HG02943 (cell line): ENCODE data around the gene SLC7A4.

Experiments
- ATAC-seq: cut with Tn5 transposase; IDR thresholded peaks from one replicate; pipeline ENCODE4 v1.9.1; 2021; ENCODE audit warnings: mild to moderate bottlenecking, low read depth, moderate library complexity; ENCODE audit not compliant: unreplicated experiment

SLC7A4 gene

DNA sequence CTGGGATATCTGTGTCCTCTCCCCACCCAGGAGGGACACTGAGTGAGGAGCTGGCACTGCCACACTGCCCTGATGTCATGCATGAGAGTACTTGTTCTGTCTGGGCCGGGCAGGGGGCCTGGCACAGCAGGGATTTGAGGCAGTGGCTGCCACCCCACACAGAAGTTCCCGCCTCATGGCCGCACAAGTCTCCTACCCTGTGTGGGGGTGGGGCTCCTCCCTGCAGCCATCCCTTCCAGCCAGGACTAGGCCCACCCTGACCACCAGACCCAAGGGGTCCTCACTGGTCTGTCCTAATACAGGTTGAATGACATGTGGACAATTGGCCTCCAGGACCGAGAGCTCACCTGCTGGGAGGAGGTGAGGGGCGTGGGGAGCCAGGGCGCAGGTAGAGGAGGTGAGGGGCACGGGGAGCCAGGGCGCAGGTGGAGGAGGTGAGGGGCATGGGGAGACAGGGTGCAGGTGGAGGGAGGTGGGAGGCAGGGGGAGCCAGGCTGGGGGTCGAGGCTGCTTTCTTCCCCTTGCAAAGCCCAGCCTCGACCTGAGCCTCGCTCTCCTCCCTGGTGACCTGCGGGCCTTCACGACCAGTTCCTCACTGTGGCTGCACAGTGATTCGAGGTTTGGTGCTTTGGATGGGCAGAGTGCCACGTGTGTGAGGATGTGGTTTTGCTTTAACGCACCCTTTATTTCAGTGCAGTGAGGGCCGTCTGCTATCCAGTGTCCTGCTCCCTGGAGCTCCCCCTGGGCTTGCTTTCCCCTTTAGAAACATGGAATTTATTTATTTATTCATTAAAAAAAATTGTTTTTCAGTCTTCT lies 42.8 kb downstream of the SLC7A4 start:
- no peak for ATAC-seq

DNA sequence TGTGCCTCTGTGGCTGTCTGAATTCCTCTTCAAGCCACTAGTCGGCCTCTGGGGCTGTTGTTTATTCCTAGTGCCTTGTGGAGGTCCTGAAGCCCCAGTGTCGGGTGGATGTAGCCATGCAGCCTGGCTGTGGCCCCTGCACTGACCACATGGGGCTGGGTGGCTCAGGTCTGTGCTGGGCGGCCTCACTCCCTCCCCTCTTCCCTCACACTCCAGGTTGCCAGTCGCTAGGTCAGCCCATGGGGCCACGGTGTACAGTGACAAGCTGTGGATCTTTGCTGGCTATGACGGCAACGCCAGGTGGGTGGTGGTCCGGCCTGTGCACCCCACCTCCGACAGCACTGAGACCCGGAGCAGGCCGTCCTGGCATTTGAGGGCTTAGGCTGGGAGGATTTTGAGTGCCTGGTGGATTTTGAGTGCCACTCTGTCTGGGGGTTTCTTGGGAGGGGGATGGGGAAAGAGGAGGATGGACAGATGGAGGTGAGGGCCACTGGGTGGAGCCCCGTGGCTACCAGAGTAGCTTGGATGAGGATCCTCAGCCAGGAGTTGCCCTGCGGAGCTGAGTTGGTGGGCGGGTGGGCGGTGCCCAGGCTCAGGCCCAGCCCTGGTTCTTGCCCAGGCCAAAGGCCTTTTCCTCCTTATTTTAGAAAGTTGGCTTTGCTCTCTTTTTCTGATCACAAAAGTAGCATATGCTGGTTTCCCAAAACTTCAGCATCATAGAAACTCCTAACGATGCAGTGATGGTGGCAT lies 43.6 kb downstream of the SLC7A4 start:
- ATAC-seq = no peak

DNA sequence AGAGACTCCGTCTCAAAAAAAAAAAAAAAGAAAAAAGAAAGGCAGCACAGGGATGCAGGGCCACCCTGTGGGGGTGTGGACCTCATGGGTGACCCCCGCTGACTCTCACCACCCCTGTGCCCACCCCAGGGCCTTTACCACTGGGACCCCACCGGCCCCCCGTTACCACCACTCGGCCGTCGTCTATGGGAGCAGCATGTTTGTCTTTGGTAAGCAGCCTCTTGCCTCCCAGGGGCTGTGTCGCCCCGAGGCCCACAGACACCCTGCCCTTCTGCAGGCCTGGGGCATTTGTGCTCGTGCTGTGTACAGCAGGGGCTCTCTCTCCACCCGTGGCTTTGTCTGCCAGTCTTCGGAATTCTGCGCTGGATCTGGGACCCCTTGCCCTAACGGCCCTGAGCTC lies 45.0 kb downstream of the SLC7A4 start:
- ATAC-seq = no peak

GRCh38 chr22:20986365-20986764 lies 46.0 kb downstream of the SLC7A4 start:
- no peak for ATAC-seq

DNA sequence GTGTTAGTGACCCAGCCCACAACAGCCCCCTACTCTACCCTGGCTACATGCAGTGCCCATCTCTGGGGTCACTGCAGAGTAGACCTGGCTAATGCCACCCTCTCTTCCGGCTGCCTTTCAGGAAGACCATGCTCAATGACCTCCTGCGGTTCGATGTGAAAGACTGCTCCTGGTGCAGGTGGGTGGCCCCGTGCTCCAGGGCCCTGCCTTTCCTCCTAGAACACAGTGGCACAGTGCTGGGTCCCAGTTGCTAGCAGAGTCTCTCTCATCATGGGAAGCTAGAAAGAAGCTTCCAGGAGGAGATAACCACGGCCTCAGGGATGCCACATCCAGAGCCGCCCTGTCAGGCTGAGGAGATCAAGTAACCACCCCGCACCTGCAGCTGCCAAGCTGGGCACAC lies 46.6 kb downstream of the SLC7A4 start:
- no peak for ATAC-seq

DNA sequence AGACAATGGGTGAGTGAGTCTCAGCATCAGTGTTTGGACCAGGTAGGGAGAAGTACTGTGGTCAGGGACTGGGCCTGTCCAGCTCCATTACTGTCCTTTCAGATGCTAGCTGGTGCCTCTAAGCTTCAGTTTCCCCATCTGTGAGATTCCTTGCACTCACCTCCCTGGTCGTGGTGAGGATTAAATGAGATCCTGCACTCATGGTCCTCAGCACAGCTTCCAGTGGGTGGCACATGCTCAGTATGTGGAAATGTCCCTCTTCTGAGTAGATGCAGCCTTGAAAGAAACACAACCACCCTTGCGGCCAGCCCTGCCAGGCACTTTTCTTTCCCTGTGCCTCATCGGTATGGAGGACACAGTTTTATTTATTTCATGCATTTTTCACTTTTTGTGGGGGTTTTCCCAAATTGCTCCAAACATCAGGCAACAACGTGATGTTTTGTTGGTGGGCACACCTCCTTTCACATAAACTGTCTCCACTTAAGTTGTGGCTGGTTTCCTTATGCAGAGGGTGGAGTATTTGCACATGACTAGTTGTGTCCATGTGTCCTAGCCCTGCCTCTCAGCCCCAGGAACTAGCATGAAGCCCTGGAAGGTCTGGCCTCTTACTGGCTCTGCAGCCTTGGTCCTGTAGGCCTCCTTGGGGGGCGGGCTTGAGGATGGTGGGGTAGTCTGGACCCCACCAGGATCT lies 49.1 kb downstream of the SLC7A4 start:
- no peak for ATAC-seq

DNA sequence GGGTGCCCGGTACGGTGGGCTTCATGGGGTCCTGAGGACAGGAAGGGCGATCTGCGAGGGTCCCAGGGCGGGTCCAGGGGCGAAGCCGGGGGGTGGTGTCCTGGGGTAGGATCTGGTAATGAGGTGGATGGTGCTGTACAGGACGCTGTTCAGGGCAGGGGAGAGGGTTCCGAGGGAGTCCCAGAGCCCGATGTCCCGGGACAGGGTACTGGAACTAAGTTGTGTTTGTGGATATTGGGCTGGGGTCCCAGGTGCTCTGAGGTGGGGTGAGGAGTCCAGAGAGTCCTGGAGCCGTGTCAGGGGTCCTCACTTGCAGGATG lies 49.8 kb downstream of the SLC7A4 start:
- no peak for ATAC-seq

GRCh38 chr22:20981787-20982562 lies 50.4 kb downstream of the SLC7A4 start, which contains the start of gene LZTR1:
LZTR1 (plus strand) TSS chr22:20982297; CDS start chr22:20982372, 75 bp downstream.
- peak; percentile 67 for ATAC-seq

DNA sequence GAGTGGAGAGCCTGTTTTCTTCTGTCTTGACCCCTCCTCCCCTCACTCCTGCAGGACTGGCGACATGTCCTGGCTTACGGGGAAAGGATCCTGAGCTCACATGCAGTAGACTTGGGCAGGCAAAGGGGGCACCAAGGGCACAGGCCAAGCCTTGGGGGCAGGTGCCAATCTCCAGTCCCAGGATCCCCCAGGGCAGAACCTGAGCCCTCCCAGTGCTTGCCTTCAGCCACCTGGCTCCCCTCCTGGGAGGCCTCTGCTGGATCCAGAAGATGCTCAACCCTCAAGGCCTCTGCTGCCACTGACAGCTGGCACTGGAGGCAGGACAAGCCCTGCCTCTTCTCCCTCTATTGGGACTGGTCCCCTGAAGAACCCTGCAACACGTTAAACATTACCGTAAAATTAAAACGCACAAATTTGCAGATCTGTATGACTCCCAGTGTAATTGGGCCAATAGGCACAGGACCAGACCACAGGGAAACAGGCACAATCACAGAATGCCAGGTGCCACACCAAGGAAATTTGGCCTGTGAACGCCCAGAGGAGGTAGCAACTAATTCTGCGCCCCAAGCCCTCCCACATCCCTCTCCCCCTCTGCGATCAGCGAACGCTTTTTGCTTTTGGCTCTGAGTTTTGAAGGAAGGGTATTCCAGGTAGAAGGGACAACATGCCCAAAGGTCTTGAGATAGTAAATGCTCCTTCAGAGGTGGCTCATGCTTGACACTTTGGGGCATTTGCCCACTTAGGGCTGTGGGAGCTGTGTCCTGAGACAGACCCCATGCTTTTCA lies 51.2 kb downstream of the SLC7A4 start:
- no peak for ATAC-seq

- ATAC-seq = no peak
Measured at GRCh38 chr22:20980523-20980922, 51.8 kb downstream of the SLC7A4 start.

DNA sequence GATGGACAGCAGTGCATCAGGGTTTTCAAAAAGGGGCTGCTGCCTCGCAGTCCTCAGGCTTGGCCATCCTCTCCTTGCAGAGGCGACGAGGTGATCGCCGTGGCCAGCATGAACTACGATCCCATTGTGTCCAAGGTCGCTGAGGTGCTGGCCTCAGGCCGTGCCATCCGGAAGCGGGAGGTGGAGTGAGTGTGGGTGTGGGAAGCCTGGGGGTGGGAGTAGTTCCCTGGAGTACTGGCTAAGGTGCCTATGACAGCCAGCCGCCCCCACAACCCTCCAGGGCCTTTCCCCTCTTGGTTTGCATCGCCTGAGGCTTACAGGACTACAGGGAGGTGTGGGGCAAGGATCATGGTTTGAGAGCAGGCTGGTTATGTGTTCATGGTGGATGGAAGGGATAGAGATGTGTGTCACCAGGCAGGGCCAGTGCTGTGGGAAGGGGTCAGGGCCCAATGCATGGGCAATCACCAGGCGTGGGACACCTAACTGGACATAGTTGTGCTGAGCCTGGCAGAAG lies 52.4 kb downstream of the SLC7A4 start:
- ATAC-seq = no peak

GRCh38 chr22:20979243-20979809 lies 53.0 kb downstream of the SLC7A4 start:
- no peak for ATAC-seq
